NCI-H2227 (cell line): ENCODE results near the gene NTHL1.

Source experiments
- DNase-seq: peaks from one replicate; lab custom pipeline; 2025; ENCODE audit not compliant: unreplicated experiment; lab: John Stamatoyannopoulos, UW

NTHL1 gene

GRCh38 chr16:2066139-2066538 is 18.5 kb upstream of the NTHL1 start:
- no peak for DNase-seq

- DNase-seq, result no peak
Observed at GRCh38 chr16:2064368-2064945, 16.8 kb upstream of the NTHL1 start.

- no peak for DNase-seq
Observed at GRCh38 chr16:2063861-2064260, 16.2 kb upstream of the NTHL1 start.

- DNase-seq, result no peak
Observed at GRCh38 chr16:2062801-2063200, 15.2 kb upstream of the NTHL1 start.

GRCh38 chr16:2061526-2061925 is 13.9 kb upstream of the NTHL1 start:
- DNase-seq, result no peak

- no peak for DNase-seq
Observed at GRCh38 chr16:2061023-2061422, 13.4 kb upstream of the NTHL1 start.

GRCh38 chr16:2060346-2060745 is 12.7 kb upstream of the NTHL1 start:
- DNase-seq, result no peak

- DNase-seq, result no peak
Observed at GRCh38 chr16:2058872-2059271, 11.2 kb upstream of the NTHL1 start.

- DNase-seq, result no peak
Observed at GRCh38 chr16:2058420-2058819, 10.8 kb upstream of the NTHL1 start.

- no peak for DNase-seq
Observed at GRCh38 chr16:2057438-2057837, 9.8 kb upstream of the NTHL1 start.

GRCh38 chr16:2056681-2057407 is 9.2 kb upstream of the NTHL1 start:
- no peak for DNase-seq

- DNase-seq, result no peak
Observed at GRCh38 chr16:2056077-2056476, 8.4 kb upstream of the NTHL1 start.

- no peak for DNase-seq
Observed at GRCh38 chr16:2054543-2055245, 7.1 kb upstream of the NTHL1 start.

- DNase-seq, result no peak
Observed at GRCh38 chr16:2053897-2054296, 6.3 kb upstream of the NTHL1 start.

GRCh38 chr16:2053211-2053610 is 5.6 kb upstream of the NTHL1 start:
- DNase-seq, result no peak

GRCh38 chr16:2048116-2048543 is 496 bp upstream of the NTHL1 start:
- no peak for DNase-seq

GRCh38 chr16:2046893-2047329 is 723 bp downstream of the NTHL1 start:
- DNase-seq, result no peak

GRCh38 chr16:2045965-2046892 is 1.4 kb downstream of the NTHL1 start:
- DNase-seq, result no peak

GRCh38 chr16:2044541-2044940 is 3.1 kb downstream of the NTHL1 start:
- no peak for DNase-seq

GRCh38 chr16:2043667-2044451 is 3.8 kb downstream of the NTHL1 start:
- DNase-seq, result peak; percentile 30
